Endothelial cell (in vitro differentiated cells): Measurements from ENCODE around the gene KPNA1. TPM values are rescaled to one million over a fixed set of nuclear protein-coding genes. Genes with fewer than 3 reads are reported as not detected.

Source experiments
- DNase-seq: peaks from one replicate; pipeline ENCODE4 v3.0.0; 2021; ENCODE audit warnings: low spot score
- H3K27ac Mint-ChIP-seq: one replicate; pipeline ENCODE4 v1.8.0; 2021; ENCODE audit warnings: mixed read lengths, inconsistent platforms; ENCODE audit not compliant: unreplicated experiment
- H3K27me3 Mint-ChIP-seq: one replicate; pipeline ENCODE4 v1.8.0; 2021; ENCODE audit warnings: mild to moderate bottlenecking, moderate library complexity, mixed read lengths, inconsistent platforms; ENCODE audit not compliant: unreplicated experiment
- H3K36me3 Mint-ChIP-seq: one replicate; pipeline ENCODE4 v1.8.0; 2021; ENCODE audit warnings: mild to moderate bottlenecking, low read depth, mixed read lengths, inconsistent platforms; ENCODE audit not compliant: unreplicated experiment
- H3K4me1 Mint-ChIP-seq: one replicate; pipeline ENCODE4 v1.8.0; 2021; ENCODE audit warnings: mild to moderate bottlenecking, mixed read lengths, inconsistent platforms; ENCODE audit not compliant: unreplicated experiment
- H3K4me3 Mint-ChIP-seq: one replicate; pipeline ENCODE4 v1.8.0; 2021; ENCODE audit warnings: mild to moderate bottlenecking, mixed read lengths, inconsistent platforms; ENCODE audit not compliant: unreplicated experiment
- H3K9me3 Mint-ChIP-seq: one replicate; pipeline ENCODE4 v1.8.0; 2021; ENCODE audit warnings: mixed read lengths, inconsistent platforms; ENCODE audit not compliant: unreplicated experiment
- total RNA-seq: library from RNA; stranded (reverse); fragmentation: NEBNext Ultra II Directional; extraction: Animal tissue kit (Norgen Biotek cat#: 25700); gene quantifications from one replicate; pipeline ENCODE4 v1.2.1, GENCODE V29; 2021; ENCODE audit not compliant: unreplicated experiment
- TF ChIP-seq, protein P1 (sequence below): fragments of 200-600 bp; sonication (generic); IDR thresholded peaks from one replicate; pipeline ENCODE4 v1.5.0; 2021; ENCODE audit warnings: antibody characterized with exemption; ENCODE audit not compliant: unreplicated experiment

Gene KPNA1
- total RNA-seq, 1 donor from 2014 or later, result 87.2 TPM

GRCh38 chr3:122390665-122391064, 124.1 kb downstream of the KPNA1 start:
- H3K36me3 Mint-ChIP-seq, result no peaks in the 10 kb centered on the region
- no peak for DNase-seq
- H3K27ac Mint-ChIP-seq, result no peak overlapping the region
- no peak overlapping the region for H3K4me3 Mint-ChIP-seq
- TF ChIP-seq, protein P1, sequence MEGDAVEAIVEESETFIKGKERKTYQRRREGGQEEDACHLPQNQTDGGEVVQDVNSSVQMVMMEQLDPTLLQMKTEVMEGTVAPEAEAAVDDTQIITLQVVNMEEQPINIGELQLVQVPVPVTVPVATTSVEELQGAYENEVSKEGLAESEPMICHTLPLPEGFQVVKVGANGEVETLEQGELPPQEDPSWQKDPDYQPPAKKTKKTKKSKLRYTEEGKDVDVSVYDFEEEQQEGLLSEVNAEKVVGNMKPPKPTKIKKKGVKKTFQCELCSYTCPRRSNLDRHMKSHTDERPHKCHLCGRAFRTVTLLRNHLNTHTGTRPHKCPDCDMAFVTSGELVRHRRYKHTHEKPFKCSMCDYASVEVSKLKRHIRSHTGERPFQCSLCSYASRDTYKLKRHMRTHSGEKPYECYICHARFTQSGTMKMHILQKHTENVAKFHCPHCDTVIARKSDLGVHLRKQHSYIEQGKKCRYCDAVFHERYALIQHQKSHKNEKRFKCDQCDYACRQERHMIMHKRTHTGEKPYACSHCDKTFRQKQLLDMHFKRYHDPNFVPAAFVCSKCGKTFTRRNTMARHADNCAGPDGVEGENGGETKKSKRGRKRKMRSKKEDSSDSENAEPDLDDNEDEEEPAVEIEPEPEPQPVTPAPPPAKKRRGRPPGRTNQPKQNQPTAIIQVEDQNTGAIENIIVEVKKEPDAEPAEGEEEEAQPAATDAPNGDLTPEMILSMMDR, result no peak
- H3K4me1 Mint-ChIP-seq, result no peaks in the 10 kb centered on the region
- H3K27me3 Mint-ChIP-seq, result peaks cover 3% of the 10 kb centered on the region
- no peaks in the 10 kb centered on the region for H3K9me3 Mint-ChIP-seq

DNA sequence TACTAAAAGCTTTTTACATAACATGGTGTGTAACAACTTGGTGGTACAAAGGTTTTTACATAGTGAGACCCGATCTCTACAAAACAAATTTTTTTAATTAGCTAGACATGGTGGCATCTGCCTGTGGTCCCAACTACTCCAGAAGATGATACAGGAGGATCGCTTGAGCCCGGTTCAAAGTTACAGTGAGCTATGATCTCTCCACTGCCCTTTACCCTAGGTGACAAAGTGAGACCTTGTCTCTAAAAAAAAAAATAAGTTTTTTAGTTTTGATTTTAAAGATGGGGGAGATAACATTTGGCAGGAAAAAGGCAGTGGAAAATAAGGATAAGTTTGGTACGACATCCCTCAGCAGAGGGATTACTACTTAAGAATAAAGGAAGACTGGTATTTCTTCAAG, 124.8 kb downstream of the KPNA1 start:
- Mint-ChIP-seq H3K4me1 (no peaks in the 10 kb centered on the region), H3K9me3 (no peaks in the 10 kb centered on the region), H3K36me3 (no peaks in the 10 kb centered on the region), H3K27me3 (peaks cover under 1% of the 10 kb centered on the region), H3K4me3 (no peak overlapping the region), H3K27ac (no peak overlapping the region)
- TF ChIP-seq, protein P1, result no peak
- DNase-seq, result no peak

- no peaks in the 10 kb centered on the region for H3K36me3 Mint-ChIP-seq
- no peaks in the 10 kb centered on the region for H3K27me3 Mint-ChIP-seq
- no peak for DNase-seq
- TF ChIP-seq, protein P1, result no peak
- H3K4me3 Mint-ChIP-seq, result no peak overlapping the region
- peaks cover 4% of the 10 kb centered on the region for H3K4me1 Mint-ChIP-seq
- no peak overlapping the region for H3K27ac Mint-ChIP-seq
- H3K9me3 Mint-ChIP-seq, result no peaks in the 10 kb centered on the region
Measured at GRCh38 chr3:122389197-122389596, 125.5 kb downstream of the KPNA1 start.

- Mint-ChIP-seq H3K27me3 (no peaks in the 10 kb centered on the region), H3K9me3 (no peaks in the 10 kb centered on the region), H3K36me3 (no peaks in the 10 kb centered on the region), H3K4me3 (no peak overlapping the region), H3K27ac (no peak overlapping the region), H3K4me1 (peaks cover 10% of the 10 kb centered on the region)
- TF ChIP-seq, protein P1, result no peak
- no peak for DNase-seq
Measured at GRCh38 chr3:122387709-122388108, 127.0 kb downstream of the KPNA1 start.

- Mint-ChIP-seq H3K27ac (peak within 1 kb of the TSS; percentile 90), H3K9me3 (no peaks in the 10 kb centered on the region), H3K36me3 (no peaks in the 10 kb centered on the region), H3K4me1 (peaks cover 17% of the 10 kb centered on the region), H3K4me3 (peak within 1 kb of the TSS; percentile 96), H3K27me3 (no peaks in the 10 kb centered on the region)
- DNase-seq, result peak; percentile 97
- TF ChIP-seq, protein P1, result peak; percentile 25
Measured at GRCh38 chr3:122383771-122384697, 130.7 kb downstream of the KPNA1 start, which contains the start of gene FAM162A. FAM162A (plus strand) TSS chr3:122384182; CDS start chr3:122384266, 84 bp downstream.
